ENCODE measurements around the gene TXNDC15.

TXNDC15 gene

GRCh38 chr5:134911285-134912206, 37.4 kb downstream of the TXNDC15 start:
- no peak overlapping the region for H3K27ac ChIP-seq (ENCODE audit: low read depth, low read length)

GRCh38 chr5:134913254-134913653, 39.1 kb downstream of the TXNDC15 start:
- Histone ChIP-seq H3K9me2 (replicated peaks; ENCODE audit: control insufficient read depth, low read length) (no peaks in the 10 kb centered on the region), H3K4me2 (ENCODE audit: low read length) (no peak overlapping the region), H3K27me3 (ENCODE audit: control insufficient read depth, low read length) (no peaks in the 10 kb centered on the region), H3K79me2 (ENCODE audit: control insufficient read depth, low read length) (peaks cover 24% of the 10 kb centered on the region), H3K4me3 (ENCODE audit: low read length) (no peak overlapping the region), H3K27ac (ENCODE audit: low read depth, low read length) (no peak overlapping the region), H3K36me3 (ENCODE audit: control insufficient read depth, low read length) (peaks cover 85% of the 10 kb centered on the region), H3F3A (ENCODE audit: control insufficient read depth, insufficient read depth) (no peaks in the 10 kb centered on the region), H3K4me1 (ENCODE audit: control insufficient read depth, low read length) (no peaks in the 10 kb centered on the region), H3K9me3 (ENCODE audit: control insufficient read depth, insufficient read depth, low read length) (no peaks in the 10 kb centered on the region), H4K20me1 (ENCODE audit: control insufficient read depth, insufficient read depth, low read depth, low read length) (no peaks in the 10 kb centered on the region)
- no peak for TF ChIP-seq CTCF (IDR thresholded peaks at IDR 0.05; ENCODE audit: low read depth, low read length, poor library complexity, severe bottlenecking)
- TF ChIP-seq EZH2phosphoT487 (IDR thresholded peaks at IDR 0.05; ENCODE audit: borderline replicate concordance, low read length): no peak

More at GRCh38 chr5:134911285-134912206, 37.4 kb downstream of the TXNDC15 start:
- H3K4me2 ChIP-seq (ENCODE audit: low read length): no peak overlapping the region
- H3K27me3 ChIP-seq (ENCODE audit: control insufficient read depth, low read length): no peaks in the 10 kb centered on the region
- TF ChIP-seq CTCF (IDR thresholded peaks at IDR 0.05; ENCODE audit: low read depth, low read length, poor library complexity, severe bottlenecking): no peak
- TF ChIP-seq EZH2phosphoT487 (IDR thresholded peaks at IDR 0.05; ENCODE audit: borderline replicate concordance, low read length): no peak
- peaks cover 76% of the 10 kb centered on the region for H3K36me3 ChIP-seq (ENCODE audit: control insufficient read depth, low read length)
- H3K4me1 ChIP-seq (ENCODE audit: control insufficient read depth, low read length): peaks cover 4% of the 10 kb centered on the region
- H4K20me1 ChIP-seq (ENCODE audit: control insufficient read depth, insufficient read depth, low read depth, low read length): no peaks in the 10 kb centered on the region
- no peaks in the 10 kb centered on the region for H3K9me2 ChIP-seq (replicated peaks; ENCODE audit: control insufficient read depth, low read length)
- H3K9me3 ChIP-seq (ENCODE audit: control insufficient read depth, insufficient read depth, low read length): no peaks in the 10 kb centered on the region
- peaks cover 29% of the 10 kb centered on the region for H3K79me2 ChIP-seq (ENCODE audit: control insufficient read depth, low read length)
- H3F3A ChIP-seq (ENCODE audit: control insufficient read depth, insufficient read depth): no peaks in the 10 kb centered on the region
- H3K4me3 ChIP-seq (ENCODE audit: low read length): no peak overlapping the region

- no peaks in the 10 kb centered on the region for H3K9me2 ChIP-seq (replicated peaks; ENCODE audit: control insufficient read depth, low read length)
- no peak overlapping the region for H3K4me3 ChIP-seq (ENCODE audit: low read length)
- H3K27ac ChIP-seq (ENCODE audit: low read depth, low read length): no peak overlapping the region
- no peaks in the 10 kb centered on the region for H3K4me1 ChIP-seq (ENCODE audit: control insufficient read depth, low read length)
- no peaks in the 10 kb centered on the region for H4K20me1 ChIP-seq (ENCODE audit: control insufficient read depth, insufficient read depth, low read depth, low read length)
- no peak overlapping the region for H3K4me2 ChIP-seq (ENCODE audit: low read length)
- H3K9me3 ChIP-seq (ENCODE audit: control insufficient read depth, insufficient read depth, low read length): no peaks in the 10 kb centered on the region
- TF ChIP-seq CTCF (IDR thresholded peaks at IDR 0.05; ENCODE audit: low read depth, low read length, poor library complexity, severe bottlenecking): no peak
- TF ChIP-seq EZH2phosphoT487 (IDR thresholded peaks at IDR 0.05; ENCODE audit: borderline replicate concordance, low read length): no peak
- H3K36me3 ChIP-seq (ENCODE audit: control insufficient read depth, low read length): peaks cover 87% of the 10 kb centered on the region
- peaks cover 25% of the 10 kb centered on the region for H3K79me2 ChIP-seq (ENCODE audit: control insufficient read depth, low read length)
- no peaks in the 10 kb centered on the region for H3K27me3 ChIP-seq (ENCODE audit: control insufficient read depth, low read length)
- no peaks in the 10 kb centered on the region for H3F3A ChIP-seq (ENCODE audit: control insufficient read depth, insufficient read depth)
Observed at GRCh38 chr5:134913795-134914194, 39.6 kb downstream of the TXNDC15 start.
